SU-DHL-6 (cell line): ENCODE results near the gene SH2D1B.

ENCODE experiments used
- H2AFZ ChIP-seq: fragments of 200-600 bp; sonication (generic); 2 replicates; pipeline ENCODE4 v1.6.1; 2014; ENCODE audit warnings: low read depth, mild to moderate bottlenecking, moderate library complexity, mixed read lengths, antibody characterized with exemption, low read length; ENCODE audit not compliant: severe bottlenecking
- H3F3A ChIP-seq: fragments of 200-600 bp; shearing (Covaris generic); 2 replicates; pipeline ENCODE4 v1.6.0; 2016; ENCODE audit warnings: antibody characterized with exemption, mild to moderate bottlenecking; ENCODE audit not compliant: insufficient read depth
- H3K27ac ChIP-seq: fragments of 200-600 bp; sonication (generic); 2 replicates; pipeline ENCODE4 v1.5.1; 2016; ENCODE audit warnings: low read depth, mild to moderate bottlenecking, low read length, moderate library complexity, mixed read lengths
- H3K27me3 ChIP-seq: fragments of 200-600 bp; sonication (generic), shearing (Covaris generic); 2 replicates; pipeline ENCODE4 v1.6.0; 2014; ENCODE audit warnings: mild to moderate bottlenecking, low read length
- H3K36me3 ChIP-seq: fragments of 200-600 bp; sonication (generic); 2 replicates; pipeline ENCODE4 v1.6.1; 2014; ENCODE audit warnings: mild to moderate bottlenecking, low read length, mixed read lengths
- H3K4me2 ChIP-seq: fragments of 300-600, 200-600 bp; shearing (Covaris generic), sonication (generic); 2 replicates; pipeline ENCODE4 v1.6.0; 2014; ENCODE audit warnings: low read length, low read depth, mild to moderate bottlenecking; ENCODE audit not compliant: poor library complexity, severe bottlenecking
- H3K4me3 ChIP-seq: fragments of 200-600 bp; sonication (generic); 2 replicates; pipeline ENCODE4 v1.5.1; 2014; ENCODE audit warnings: antibody characterized with exemption, low read length, mild to moderate bottlenecking, mixed read lengths; ENCODE audit not compliant: insufficient read depth, poor library complexity, severe bottlenecking
- H3K79me2 ChIP-seq: fragments of 200-600 bp; sonication (generic); 2 replicates; pipeline ENCODE4 v1.6.1; 2014; ENCODE audit warnings: mild to moderate bottlenecking, low read length, moderate library complexity; ENCODE audit not compliant: insufficient read depth
- H3K9ac ChIP-seq: fragments of 200-600 bp; sonication (generic); 2 replicates; pipeline ENCODE4 v1.7.0; 2014; ENCODE audit warnings: mild to moderate bottlenecking, low read length
- H3K9me2 ChIP-seq: fragments of 200-600 bp; sonication (generic); replicated peaks from 2 replicates; pipeline ENCODE4 v1.6.1; 2014; ENCODE audit warnings: low read length; ENCODE audit not compliant: insufficient read depth
- H3K9me3 ChIP-seq: fragments of 200-600 bp; sonication (generic); 2 replicates; pipeline ENCODE4 v1.6.1; 2014; ENCODE audit warnings: low read length, mixed read lengths; ENCODE audit not compliant: insufficient read depth
- H4K20me1 ChIP-seq: fragments of 200-600 bp; sonication (generic); 2 replicates; pipeline ENCODE4 v1.6.1; 2014; ENCODE audit warnings: low read depth, mild to moderate bottlenecking, antibody characterized with exemption, low read length, moderate library complexity, mixed read lengths
- EZH2phosphoT487 ChIP-seq: fragments of 200-600 bp; sonication (generic), shearing (Covaris generic); conservative IDR thresholded peaks from 2 replicates; pipeline ENCODE4 v1.6.1; 2018; ENCODE audit warnings: mild to moderate bottlenecking, antibody characterized with exemption, low read length, moderate library complexity, mixed read lengths
- TF ChIP-seq, protein P1 (sequence below): fragments of 200-600 bp; sonication (generic); IDR thresholded peaks from one replicate; pipeline ENCODE4 v1.5.1; 2017; ENCODE audit warnings: antibody characterized with exemption, mild to moderate bottlenecking, low read length, moderate library complexity; ENCODE audit not compliant: insufficient read depth, poor library complexity, severe bottlenecking

SH2D1B gene

DNA sequence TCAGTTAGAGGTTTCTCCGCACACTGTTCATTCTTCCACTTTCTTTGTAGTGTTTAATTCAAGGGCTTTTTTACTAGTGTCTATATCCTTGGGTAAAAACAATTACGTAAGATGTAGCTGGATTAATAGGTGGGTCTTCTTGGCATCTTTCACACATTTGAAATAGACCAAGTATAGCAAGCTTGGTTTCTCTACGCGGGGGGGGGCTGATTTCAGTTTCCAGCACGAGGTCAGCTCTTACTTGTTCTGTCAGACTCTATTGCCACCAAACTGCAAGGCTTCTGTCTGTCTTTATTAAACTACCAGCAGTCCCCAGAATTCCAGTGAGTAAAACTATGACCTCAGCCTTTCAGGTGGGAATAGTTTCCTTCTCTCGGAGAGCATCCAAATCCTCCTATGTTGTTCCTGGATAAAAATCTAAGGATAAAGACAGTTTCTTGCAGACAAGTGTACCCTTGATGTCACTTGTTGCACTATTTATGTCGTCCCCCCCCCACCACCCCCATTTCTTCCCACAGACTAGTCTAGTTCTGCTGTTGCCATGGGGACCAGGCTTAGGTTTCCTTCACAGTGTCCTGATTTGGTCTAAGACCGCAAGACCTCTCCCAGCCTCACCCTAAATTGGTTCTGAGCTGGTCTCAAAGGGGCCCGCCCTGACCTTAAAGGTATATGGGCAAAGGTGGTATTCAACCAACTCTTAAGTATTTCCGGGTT, 52.3 kb downstream of the SH2D1B start:
- H3F3A ChIP-seq: no peaks in the 10 kb centered on the region
- H3K9me2 ChIP-seq: no peaks in the 10 kb centered on the region
- H3K4me2 ChIP-seq: no peak overlapping the region
- H2AFZ ChIP-seq: no peak overlapping the region
- H3K27ac ChIP-seq: no peak overlapping the region
- no peaks in the 10 kb centered on the region for H3K79me2 ChIP-seq
- no peaks in the 10 kb centered on the region for H4K20me1 ChIP-seq
- H3K9ac ChIP-seq: no peak overlapping the region
- no peak overlapping the region for H3K4me3 ChIP-seq
- no peaks in the 10 kb centered on the region for H3K36me3 ChIP-seq
- TF ChIP-seq, protein P1, sequence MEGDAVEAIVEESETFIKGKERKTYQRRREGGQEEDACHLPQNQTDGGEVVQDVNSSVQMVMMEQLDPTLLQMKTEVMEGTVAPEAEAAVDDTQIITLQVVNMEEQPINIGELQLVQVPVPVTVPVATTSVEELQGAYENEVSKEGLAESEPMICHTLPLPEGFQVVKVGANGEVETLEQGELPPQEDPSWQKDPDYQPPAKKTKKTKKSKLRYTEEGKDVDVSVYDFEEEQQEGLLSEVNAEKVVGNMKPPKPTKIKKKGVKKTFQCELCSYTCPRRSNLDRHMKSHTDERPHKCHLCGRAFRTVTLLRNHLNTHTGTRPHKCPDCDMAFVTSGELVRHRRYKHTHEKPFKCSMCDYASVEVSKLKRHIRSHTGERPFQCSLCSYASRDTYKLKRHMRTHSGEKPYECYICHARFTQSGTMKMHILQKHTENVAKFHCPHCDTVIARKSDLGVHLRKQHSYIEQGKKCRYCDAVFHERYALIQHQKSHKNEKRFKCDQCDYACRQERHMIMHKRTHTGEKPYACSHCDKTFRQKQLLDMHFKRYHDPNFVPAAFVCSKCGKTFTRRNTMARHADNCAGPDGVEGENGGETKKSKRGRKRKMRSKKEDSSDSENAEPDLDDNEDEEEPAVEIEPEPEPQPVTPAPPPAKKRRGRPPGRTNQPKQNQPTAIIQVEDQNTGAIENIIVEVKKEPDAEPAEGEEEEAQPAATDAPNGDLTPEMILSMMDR: no peak
- TF ChIP-seq EZH2phosphoT487: no peak
- no peaks in the 10 kb centered on the region for H3K27me3 ChIP-seq
- no peaks in the 10 kb centered on the region for H3K9me3 ChIP-seq

DNA sequence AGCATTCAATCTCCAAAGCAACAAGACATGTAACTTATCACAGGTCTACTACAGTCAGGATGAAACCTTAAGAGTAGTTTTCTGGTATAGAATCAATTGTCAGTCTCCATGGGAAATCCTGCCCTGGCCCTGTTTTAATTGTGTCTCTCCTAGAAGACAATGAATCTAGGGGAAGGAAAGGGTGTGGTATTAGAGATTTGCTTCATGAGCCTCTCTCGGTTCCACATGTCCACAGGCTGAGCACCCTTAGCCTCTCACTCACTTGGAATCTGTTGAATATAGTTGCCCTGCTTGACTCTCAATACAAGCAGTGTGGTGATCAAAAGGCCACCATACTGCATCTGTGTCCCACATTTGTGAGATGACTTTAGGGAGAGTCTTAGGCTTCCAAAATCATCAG, 53.0 kb downstream of the SH2D1B start:
- Histone ChIP-seq H3K9me3 (no peaks in the 10 kb centered on the region), H3K27ac (no peak overlapping the region), H3K79me2 (no peaks in the 10 kb centered on the region), H3K9me2 (no peaks in the 10 kb centered on the region), H2AFZ (no peak overlapping the region), H3K9ac (no peak overlapping the region), H3K4me2 (no peak overlapping the region), H3F3A (no peaks in the 10 kb centered on the region), H3K36me3 (no peaks in the 10 kb centered on the region), H3K4me3 (no peak overlapping the region), H4K20me1 (no peaks in the 10 kb centered on the region), H3K27me3 (no peaks in the 10 kb centered on the region)
- TF ChIP-seq, protein P1: no peak
- no peak for TF ChIP-seq EZH2phosphoT487

DNA sequence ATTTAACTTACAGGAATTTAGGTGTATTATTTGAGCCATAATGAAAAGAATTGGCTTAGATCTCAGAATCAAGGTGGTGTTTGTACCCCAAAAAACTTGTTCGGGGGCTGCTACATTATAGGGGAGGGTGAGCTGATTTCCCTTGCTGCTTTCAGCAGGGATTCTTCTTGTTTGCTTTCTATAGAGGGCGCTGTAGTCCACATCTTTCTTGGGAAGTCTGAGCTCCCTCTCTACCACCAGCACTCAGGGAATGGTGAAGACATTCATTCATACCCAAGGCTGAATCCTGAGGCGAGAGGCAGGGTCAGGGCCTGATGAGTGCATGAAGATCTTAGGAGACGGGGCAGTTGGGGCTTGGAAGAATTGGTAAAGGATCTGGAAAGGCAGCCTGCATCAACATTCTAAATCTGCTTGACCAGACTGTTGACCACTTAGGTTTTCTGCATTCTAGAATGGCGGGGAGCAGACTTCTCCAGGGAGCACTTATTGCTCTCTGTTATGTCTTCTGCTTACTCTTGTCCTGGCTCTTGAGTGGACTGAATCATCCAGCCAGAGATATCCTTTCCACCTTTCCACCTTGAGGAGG, 54.2 kb downstream of the SH2D1B start:
- H3K27ac ChIP-seq: no peak overlapping the region
- H3K4me2 ChIP-seq: no peak overlapping the region
- no peaks in the 10 kb centered on the region for H3K9me3 ChIP-seq
- no peaks in the 10 kb centered on the region for H3K36me3 ChIP-seq
- no peaks in the 10 kb centered on the region for H4K20me1 ChIP-seq
- H3F3A ChIP-seq: no peaks in the 10 kb centered on the region
- H2AFZ ChIP-seq: no peak overlapping the region
- H3K9ac ChIP-seq: no peak overlapping the region
- no peak for TF ChIP-seq EZH2phosphoT487
- TF ChIP-seq, protein P1: peak; percentile 30
- no peaks in the 10 kb centered on the region for H3K79me2 ChIP-seq
- no peaks in the 10 kb centered on the region for H3K27me3 ChIP-seq
- no peak overlapping the region for H3K4me3 ChIP-seq
- no peaks in the 10 kb centered on the region for H3K9me2 ChIP-seq
